GM12878 (cell line): Measurements from ENCODE around the gene FZD10. TPM values are rescaled to one million over a fixed set of nuclear protein-coding genes. Genes with fewer than 3 reads are reported as not detected.

Experiments
- ATAC-seq: fragments of 200-7000 bp; cut with Tn5 transposase; 3 replicates; pipeline ENCODE4 v1.9.1; 2020; ENCODE audit warnings: mild to moderate bottlenecking, moderate library complexity
- BruUV-seq: library from RNA; stranded (reverse); fragments of 400-500 nt; replicated peaks from 2 replicates; lab custom pipeline; 2021; lab: Mats Ljungman, UMichigan
- CTCF ChIA-PET: fragments of 300-600 bp; sonication (Branson Sonifier 250); formaldehyde crosslinking; extraction: SDS; loops from one replicate; lab custom pipeline; 2021; ENCODE audit warnings: inconsistent platforms; lab: Yijun Ruan, JAX
- POLR2A ChIA-PET: fragments of 350-600 bp; formaldehyde crosslinking; extraction: SDS; loops from one replicate; lab custom pipeline; 2021; ENCODE audit warnings: inconsistent platforms; lab: Charles Lee
- RAD21 ChIA-PET: fragments of 300-600 bp; sonication (Branson Sonifier 250); formaldehyde crosslinking; loops from one replicate; lab custom pipeline; 2023; ENCODE audit warnings: antibody characterized with exemption; ENCODE audit not compliant: unreplicated experiment; lab: Charles Lee
- SMC1A ChIA-PET: fragments of 300-600 bp; sonication (Branson Sonifier 250); formaldehyde crosslinking; loops from one replicate; lab custom pipeline; 2023; ENCODE audit not compliant: unreplicated experiment, uncharacterized antibody; lab: Charles Lee
- DNase-seq: peaks from one replicate; pipeline ENCODE4 v3.0.0-alpha.2; 2011; ENCODE audit warnings: low read depth, low spot score
- FAIRE-seq: peaks from 3 replicates; lab custom pipeline; 2011; peaks lifted over from hg19 to GRCh38; lab: Jason Lieb, UNC
- H2AFZ ChIP-seq: 2 replicates; pipeline ENCODE4 v1.6.0; 2011; ENCODE audit warnings: low read depth, low read length, control low read depth; ENCODE audit not compliant: control insufficient read depth
- H3K27ac ChIP-seq: 2 replicates; pipeline ENCODE4 v1.5.1; 2011; ENCODE audit warnings: control low read depth; ENCODE audit not compliant: control insufficient read depth, insufficient read depth
- H3K27me3 ChIP-seq, 2 experiments: replicated peaks in 1 of 2; 2 replicates each; pipeline versions ENCODE4 v1.6.0 to v1.6.1; 2011; ENCODE audit warnings: low read length in 1 of 2; ENCODE audit not compliant: control insufficient read depth in 2 of 2, insufficient read depth in 2 of 2
- H3K36me3 ChIP-seq, 2 experiments: 2 replicates each; pipeline ENCODE4 v1.5.1; 2011; ENCODE audit warnings: low read length in 1 of 2; ENCODE audit not compliant: control insufficient read depth in 2 of 2, insufficient read depth in 2 of 2
- H3K4me1 ChIP-seq: 2 replicates; pipeline ENCODE4 v1.6.1; 2011; ENCODE audit warnings: mild to moderate bottlenecking, low read length, moderate library complexity, mixed read lengths; ENCODE audit not compliant: control insufficient read depth, insufficient read depth
- H3K4me2 ChIP-seq: 2 replicates; pipeline ENCODE4 v1.6.0; 2011; ENCODE audit warnings: control low read depth; ENCODE audit not compliant: control insufficient read depth, insufficient read depth
- H3K4me3 ChIP-seq: fragments of 200-600 bp; sonication (generic); 2 replicates; pipeline ENCODE4 v1.5.1; 2016
- H3K79me2 ChIP-seq: 2 replicates; pipeline ENCODE4 v1.6.0; 2011; ENCODE audit warnings: low read length; ENCODE audit not compliant: control insufficient read depth, insufficient read depth
- H3K9ac ChIP-seq: 2 replicates; pipeline ENCODE4 v1.8.0; 2011; ENCODE audit warnings: low read length, control low read depth, mixed read lengths; ENCODE audit not compliant: control insufficient read depth, insufficient read depth
- H3K9me3 ChIP-seq: replicated peaks from 3 replicates; pipeline ENCODE4 v1.5.1; 2011; ENCODE audit warnings: mild to moderate bottlenecking, low read length; ENCODE audit not compliant: control insufficient read depth, insufficient read depth
- H4K20me1 ChIP-seq: 2 replicates; pipeline ENCODE4 v1.6.0; 2011; ENCODE audit not compliant: control insufficient read depth, insufficient read depth
- BACH1 ChIP-seq: fragments of 450-650 bp; IDR thresholded peaks from 2 replicates; pipeline ENCODE4 v1.6.1; 2017; ENCODE audit warnings: mild to moderate bottlenecking, borderline replicate concordance
- BHLHE40 ChIP-seq, 2 experiments: fragments of 450-650 bp in 1 of 2; IDR thresholded peaks; 2 replicates each; pipeline ENCODE4 v1.6.1; 2011 to 2017; ENCODE audit warnings: low read depth in 2 of 2, borderline replicate concordance in 1 of 2, improper control_type of control experiment in 1 of 2, low read length in 1 of 2, mild to moderate bottlenecking in 1 of 2
- CBX3 ChIP-seq: fragments of 200-600 bp; sonication (generic); IDR thresholded peaks from 2 replicates; pipeline ENCODE4 v1.6.1; 2016; ENCODE audit warnings: low read depth, borderline replicate concordance
- ETV6 ChIP-seq, 2 experiments: fragments of 450-650 bp in 1 of 2; IDR thresholded peaks in 1 of 2; conservative IDR thresholded peaks in 1 of 2; 2 replicates each; pipeline ENCODE4 v1.6.1; 2014; ENCODE audit warnings: antibody characterized with exemption in 1 of 2, borderline replicate concordance in 1 of 2, low read depth in 1 of 2, mild to moderate bottlenecking in 1 of 2, moderate library complexity in 1 of 2
- GATAD2B ChIP-seq: fragments of 450-650 bp; conservative IDR thresholded peaks from 2 replicates; pipeline ENCODE4 v1.6.1; 2017; ENCODE audit warnings: low read depth, mild to moderate bottlenecking, moderate library complexity
- KAT2A ChIP-seq: conservative IDR thresholded peaks from 2 replicates; pipeline ENCODE4 v1.6.1; 2011; ENCODE audit warnings: low read depth, low read length; ENCODE audit not compliant: control insufficient read depth
- MEF2B ChIP-seq: fragments of 450-650 bp; IDR thresholded peaks from 2 replicates; pipeline ENCODE4 v1.6.1; 2018; ENCODE audit warnings: mild to moderate bottlenecking, moderate library complexity; ENCODE audit not compliant: partially characterized antibody, poor library complexity, severe bottlenecking
- MTA2 ChIP-seq: fragments of 450-650 bp; IDR thresholded peaks from 2 replicates; pipeline ENCODE4 v1.6.1; 2016; ENCODE audit warnings: low read depth, mild to moderate bottlenecking, moderate library complexity
- NFYA ChIP-seq: IDR thresholded peaks from 2 replicates; pipeline ENCODE4 v1.6.1; 2011; ENCODE audit warnings: low read depth, mild to moderate bottlenecking, low read length, improper control_type of control experiment, borderline replicate concordance
- PAX8 ChIP-seq: fragments of 450-650 bp; IDR thresholded peaks from 2 replicates; pipeline ENCODE4 v1.6.1; 2017; ENCODE audit warnings: mild to moderate bottlenecking, moderate library complexity
- SIX5 ChIP-seq: IDR thresholded peaks from 2 replicates; pipeline ENCODE4 v1.6.1; 2011; ENCODE audit warnings: mild to moderate bottlenecking, low read depth, low read length, moderate library complexity; ENCODE audit not compliant: severe bottlenecking
- TCF3 ChIP-seq: IDR thresholded peaks from 2 replicates; pipeline ENCODE4 v1.6.1; 2012; ENCODE audit warnings: low read depth, mild to moderate bottlenecking, low read length, borderline replicate concordance; ENCODE audit not compliant: insufficient read depth
- WGBS: methylation state at CpG from one replicate; pipeline ENCODE4 v1.1.6; 2016; ENCODE audit warnings: low lambda C conversion rate; ENCODE audit not compliant: insufficient replicate concordance, insufficient coverage; ENCODE audit errors: missing lambda C conversion rate; 5-methylcytosine and 5-hydroxymethylcytosine counted together
- in situ Hi-C: fragments of 300-500 bp; cut with MboI; formaldehyde crosslinking; loops from 9 replicates; pipeline ENCODE4 v1.14.3; 2018; ENCODE audit warnings: mixed read lengths
- intact Hi-C: fragments of 100-400 bp; cut with micrococcal nuclease; formaldehyde crosslinking; loops from one replicate; pipeline ENCODE4 v1.14.2; 2022; ENCODE audit not compliant: unreplicated experiment
- polyA plus RNA-seq, 11 experiments: library from polyadenylated mRNA; depleted of rRNA in 4 of 11; unstranded in 6 of 11; stranded (reverse) in 5 of 11; fragments of >200 nt; fragmentation: Nextera tagmentation in 4 of 11; fragmentation: Illumina TruSeq in 1 of 11; extraction: Ambion mirVana in 4 of 11; extraction: Trizol in 1 of 11; gene quantifications; 1 replicate in 1 of 11; 2 replicates in 10 of 11; pipeline versions ENCODE4 v1.2.1 to v1.2.3, GENCODE V29; 2011 to 2016; ENCODE audit warnings: inconsistent platforms in 2 of 11, missing spikeins in 2 of 11, low read depth in 1 of 11
- total RNA-seq, 4 experiments: library from RNA; depleted of rRNA in 3 of 4; stranded (reverse); fragments of >200 nt in 3 of 4; fragmentation: Illumina TruSeq in 1 of 4; extraction: Trizol in 1 of 4; gene quantifications; 2 replicates each; pipeline versions ENCODE4 v1.2.1 to v1.2.3, GENCODE V29; 2013 to 2021
- TF ChIP-seq, protein P1 (sequence below): fragments of 450-650 bp; IDR thresholded peaks from 2 replicates; pipeline ENCODE4 v1.6.1; 2017; ENCODE audit warnings: mild to moderate bottlenecking

The FZD10 gene
- total and polyA plus RNA-seq, 10 of the 15 experiments (the other 5 are each of a cell fraction or from before 2014, with no cell fraction given), result not detected

- ChIA-PET SMC1A (no interaction called here), CTCF (no interaction called here), RAD21 (no interaction called here), POLR2A (no interaction called here)
- no peak for DNase-seq
- no TSS peak for BruUV-seq
- Histone ChIP-seq H3K4me1 (no peaks in the 10 kb centered on the region), H3K4me2 (no peak overlapping the region), H3K36me3 (no peaks in the 10 kb centered on the region), H3K27ac (no peak overlapping the region), H4K20me1 (no peaks in the 10 kb centered on the region), H3K4me3 (no peak overlapping the region), H2AFZ (no peak overlapping the region), H3K9me3 (no peaks in the 10 kb centered on the region; the same call in 2 of the 3 replicates), H3K9ac (no peak overlapping the region), H3K79me2 (no peaks in the 10 kb centered on the region), H3K27me3 (no peaks in the 10 kb centered on the region)
- no peak for ATAC-seq
- TF ChIP-seq PAX8 (no peak), CBX3 (no peak), NFYA (no peak), MEF2B (no peak), GATAD2B (no peak), MTA2 (no peak), SIX5 (no peak), KAT2A (no peak), BACH1 (no peak), ETV6 (conservative IDR thresholded peaks at IDR 0.05 in 1 of 2, IDR thresholded peaks at IDR 0.05 in 1 of 2; ENCODE audit: borderline replicate concordance in 1 of 2, low read depth in 1 of 2) (no peak), BHLHE40 (IDR thresholded peaks at IDR 0.05; ENCODE audit: borderline replicate concordance in 1 of 2, low read depth in 2 of 2, low read length in 1 of 2) (no peak), TCF3 (no peak)
- TF ChIP-seq, protein P1, sequence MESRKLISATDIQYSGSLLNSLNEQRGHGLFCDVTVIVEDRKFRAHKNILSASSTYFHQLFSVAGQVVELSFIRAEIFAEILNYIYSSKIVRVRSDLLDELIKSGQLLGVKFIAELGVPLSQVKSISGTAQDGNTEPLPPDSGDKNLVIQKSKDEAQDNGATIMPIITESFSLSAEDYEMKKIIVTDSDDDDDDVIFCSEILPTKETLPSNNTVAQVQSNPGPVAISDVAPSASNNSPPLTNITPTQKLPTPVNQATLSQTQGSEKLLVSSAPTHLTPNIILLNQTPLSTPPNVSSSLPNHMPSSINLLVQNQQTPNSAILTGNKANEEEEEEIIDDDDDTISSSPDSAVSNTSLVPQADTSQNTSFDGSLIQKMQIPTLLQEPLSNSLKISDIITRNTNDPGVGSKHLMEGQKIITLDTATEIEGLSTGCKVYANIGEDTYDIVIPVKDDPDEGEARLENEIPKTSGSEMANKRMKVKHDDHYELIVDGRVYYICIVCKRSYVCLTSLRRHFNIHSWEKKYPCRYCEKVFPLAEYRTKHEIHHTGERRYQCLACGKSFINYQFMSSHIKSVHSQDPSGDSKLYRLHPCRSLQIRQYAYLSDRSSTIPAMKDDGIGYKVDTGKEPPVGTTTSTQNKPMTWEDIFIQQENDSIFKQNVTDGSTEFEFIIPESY, result no peak
- WGBS, result 37% methylated on average over 14 of the region's 15 CpGs
- intact Hi-C loops (no loop called here), in situ Hi-C loops (no loop called here)
- FAIRE-seq, result no peak
Observed at GRCh38 chr12:130124605-130125244, 37.5 kb upstream of the FZD10 start.
